HepG2 (cell line): ENCODE data around the gene CCND1. TPM values are rescaled to one million over a fixed set of nuclear protein-coding genes. Genes with fewer than 3 reads are reported as not detected.

ENCODE experiments used
- CBFB ChIP-seq: sonication (generic); formaldehyde crosslinking; IDR thresholded peaks from 2 replicates; pipeline ENCODE4 v1.4.0; 2020; ENCODE audit warnings: missing genetic modification reagents
- CCAR2 ChIP-seq: fragments of 200-400 bp; formaldehyde crosslinking; optimal IDR thresholded peaks from 2 replicates; pipeline ENCODE3; 2018; ENCODE audit warnings: low read depth, mild to moderate bottlenecking, low read length, moderate library complexity
- GFI1 ChIP-seq: sonication (generic); formaldehyde crosslinking; IDR thresholded peaks from 2 replicates; pipeline ENCODE4 v1.5.0; 2020; ENCODE audit warnings: missing genetic modification reagents, mild to moderate bottlenecking, borderline replicate concordance
- KAT7 ChIP-seq: IDR thresholded peaks from 2 replicates; pipeline ENCODE4 v1.6.1; 2018; ENCODE audit warnings: borderline replicate concordance, missing compliant biosample characterization
- KAT8 ChIP-seq: IDR thresholded peaks from 2 replicates; pipeline ENCODE4 v1.6.1; 2016; ENCODE audit warnings: missing genetic modification reagents, missing compliant biosample characterization
- NFE2 ChIP-seq: sonication (generic); formaldehyde crosslinking; IDR thresholded peaks from 2 replicates; pipeline ENCODE4 v1.4.0; 2020; ENCODE audit warnings: missing genetic modification reagents
- PRDM15 ChIP-seq: sonication (generic); formaldehyde crosslinking; IDR thresholded peaks from 2 replicates; pipeline ENCODE4 v1.4.0; 2020; ENCODE audit warnings: missing genetic modification reagents
- SMARCE1 ChIP-seq: fragments of 450-650 bp; IDR thresholded peaks from 2 replicates; pipeline ENCODE4 v1.6.1; 2017; ENCODE audit warnings: borderline replicate concordance
- TEAD2 ChIP-seq: sonication (generic); formaldehyde crosslinking; IDR thresholded peaks from 2 replicates; pipeline ENCODE4 v1.9.0; 2021; ENCODE audit warnings: missing genetic modification reagents
- ZFP82 ChIP-seq: sonication (generic); formaldehyde crosslinking; IDR thresholded peaks from 2 replicates; pipeline ENCODE4 v1.5.1; 2020; ENCODE audit warnings: mild to moderate bottlenecking, missing genetic modification reagents, borderline replicate concordance
- ZFP91 ChIP-seq: sonication (generic); formaldehyde crosslinking; IDR thresholded peaks from 2 replicates; pipeline ENCODE4 v1.9.0; 2022; ENCODE audit warnings: missing genetic modification reagents, mild to moderate bottlenecking, borderline replicate concordance
- ZFX ChIP-seq: sonication (generic); formaldehyde crosslinking; IDR thresholded peaks from 2 replicates; pipeline ENCODE4 v1.4.0; 2020; ENCODE audit warnings: mild to moderate bottlenecking, low read depth, missing genetic modification reagents, moderate library complexity
- ZNF496 ChIP-seq: sonication (generic); formaldehyde crosslinking; IDR thresholded peaks from 2 replicates; pipeline ENCODE4 v1.8.1; 2023; ENCODE audit warnings: mild to moderate bottlenecking, moderate library complexity, missing genetic modification reagents; ENCODE audit not compliant: insufficient replicate concordance
- ZNF547 ChIP-seq: sonication (generic); formaldehyde crosslinking; IDR thresholded peaks from 2 replicates; pipeline ENCODE4 v1.5.1; 2020; ENCODE audit warnings: mild to moderate bottlenecking, missing genetic modification reagents
- ZNF614 ChIP-seq: IDR thresholded peaks from 2 replicates; pipeline ENCODE4 v1.6.1; 2018; ENCODE audit warnings: missing biosample characterization, missing genetic modification reagents, inconsistent platforms, borderline replicate concordance
- ZNF674 ChIP-seq: sonication (generic); formaldehyde crosslinking; IDR thresholded peaks from 2 replicates; pipeline ENCODE4 v1.5.0; 2020; ENCODE audit warnings: low read depth, mild to moderate bottlenecking, missing genetic modification reagents
- ZNF713 ChIP-seq: sonication (generic); formaldehyde crosslinking; IDR thresholded peaks from 2 replicates; pipeline ENCODE4 v1.4.0; 2020; ENCODE audit warnings: mild to moderate bottlenecking, missing genetic modification reagents
- polyA plus RNA-seq, 8 experiments: library from polyadenylated mRNA; depleted of rRNA in 3 of 8; stranded (reverse) in 7 of 8; unstranded in 1 of 8; fragments of >200 nt; fragmentation: Illumina TruSeq in 4 of 8; extraction: Trizol in 4 of 8; gene quantifications; 2 replicates each; pipeline versions ENCODE4 v1.2.1 to v1.2.3, GENCODE V29; 2011 to 2016; ENCODE audit warnings: low read depth in 4 of 8, missing spikeins in 1 of 8, mixed read lengths in 1 of 8; ENCODE audit not compliant: insufficient read depth in 1 of 8
- total RNA-seq, 5 experiments: library from RNA; depleted of rRNA; stranded (reverse); fragments of >200 nt; fragmentation: Illumina TruSeq; extraction: Trizol; gene quantifications; 2 replicates each; pipeline ENCODE4 v1.2.3, GENCODE V29; 2016; ENCODE audit warnings: low read depth in 1 of 5
- TF ChIP-seq, protein P1 (sequence below): sonication (generic); formaldehyde crosslinking; IDR thresholded peaks from 2 replicates; pipeline ENCODE4 v1.8.1; 2022; ENCODE audit warnings: mild to moderate bottlenecking, missing genetic modification reagents
- TF ChIP-seq, protein P2 (sequence below): sonication (generic); formaldehyde crosslinking; IDR thresholded peaks from 2 replicates; pipeline ENCODE4 v1.5.0; 2020; ENCODE audit warnings: mild to moderate bottlenecking, missing genetic modification reagents
- TF ChIP-seq, protein P3 (sequence below): sonication (generic); formaldehyde crosslinking; IDR thresholded peaks from 2 replicates; pipeline ENCODE4 v1.5.1; 2020; ENCODE audit warnings: missing genetic modification reagents, mild to moderate bottlenecking, borderline replicate concordance

Gene CCND1
- total and polyA plus RNA-seq, 2 of the 13 experiments (the other 11 are each of a cell fraction or from before 2014, with no cell fraction given): 107 to 136 TPM

DNA sequence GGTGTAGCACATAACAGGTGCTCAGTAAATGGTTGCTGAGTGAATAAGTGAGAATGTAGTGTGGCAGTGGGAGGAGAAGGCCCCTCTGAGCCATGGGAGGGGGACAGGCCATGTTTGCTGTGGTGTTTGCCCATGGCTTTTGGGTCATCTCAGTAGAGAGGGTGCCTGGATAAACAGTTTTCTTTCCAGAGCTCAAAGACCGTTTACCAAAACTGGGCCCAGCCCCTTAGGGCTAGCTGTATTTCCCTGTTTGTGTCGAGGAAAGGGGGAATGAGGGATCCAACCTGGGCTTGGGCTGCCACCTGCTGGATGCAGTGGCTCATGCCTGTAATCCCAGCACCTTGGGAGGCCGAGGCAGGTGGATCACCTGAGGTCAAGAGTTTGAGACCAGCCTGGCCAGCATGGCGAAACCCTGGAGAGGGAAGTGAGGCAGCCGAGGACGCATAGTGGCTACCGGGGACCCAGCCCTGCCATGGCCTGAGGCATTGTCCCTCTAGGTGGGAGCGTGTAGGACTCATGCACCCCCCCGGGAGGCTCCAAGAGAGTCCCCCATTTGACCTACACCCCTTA lies 42.9 kb downstream of the CCND1 start (continued):
- TF ChIP-seq ZFP91 (CRISPR knock-in tag) (no peak), ZNF713 (CRISPR knock-in tag) (no peak), CCAR2 (no peak), KAT7 (CRISPR knock-in tag) (no peak), PRDM15 (CRISPR knock-in tag) (no peak), TEAD2 (CRISPR knock-in tag) (no peak), CBFB (CRISPR knock-in tag) (no peak), ZNF614 (CRISPR knock-in tag) (no peak), GFI1 (CRISPR knock-in tag) (no peak), KAT8 (CRISPR knock-in tag) (0 out of 2 replicates have a peak, but pooled peaks have one; percentile 35), ZNF496 (no peak), ZFX (CRISPR knock-in tag) (peak; percentile 53; the same call in 1 of the 2 replicates), ZFP82 (CRISPR knock-in tag) (no peak), ZNF674 (no peak), ZNF547 (CRISPR knock-in tag) (no peak), NFE2 (CRISPR knock-in tag) (no peak), SMARCE1 (no peak)
- TF ChIP-seq, protein P1, sequence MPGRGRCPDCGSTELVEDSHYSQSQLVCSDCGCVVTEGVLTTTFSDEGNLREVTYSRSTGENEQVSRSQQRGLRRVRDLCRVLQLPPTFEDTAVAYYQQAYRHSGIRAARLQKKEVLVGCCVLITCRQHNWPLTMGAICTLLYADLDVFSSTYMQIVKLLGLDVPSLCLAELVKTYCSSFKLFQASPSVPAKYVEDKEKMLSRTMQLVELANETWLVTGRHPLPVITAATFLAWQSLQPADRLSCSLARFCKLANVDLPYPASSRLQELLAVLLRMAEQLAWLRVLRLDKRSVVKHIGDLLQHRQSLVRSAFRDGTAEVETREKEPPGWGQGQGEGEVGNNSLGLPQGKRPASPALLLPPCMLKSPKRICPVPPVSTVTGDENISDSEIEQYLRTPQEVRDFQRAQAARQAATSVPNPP (CRISPR knock-in tag): no peak
- TF ChIP-seq, protein P2, sequence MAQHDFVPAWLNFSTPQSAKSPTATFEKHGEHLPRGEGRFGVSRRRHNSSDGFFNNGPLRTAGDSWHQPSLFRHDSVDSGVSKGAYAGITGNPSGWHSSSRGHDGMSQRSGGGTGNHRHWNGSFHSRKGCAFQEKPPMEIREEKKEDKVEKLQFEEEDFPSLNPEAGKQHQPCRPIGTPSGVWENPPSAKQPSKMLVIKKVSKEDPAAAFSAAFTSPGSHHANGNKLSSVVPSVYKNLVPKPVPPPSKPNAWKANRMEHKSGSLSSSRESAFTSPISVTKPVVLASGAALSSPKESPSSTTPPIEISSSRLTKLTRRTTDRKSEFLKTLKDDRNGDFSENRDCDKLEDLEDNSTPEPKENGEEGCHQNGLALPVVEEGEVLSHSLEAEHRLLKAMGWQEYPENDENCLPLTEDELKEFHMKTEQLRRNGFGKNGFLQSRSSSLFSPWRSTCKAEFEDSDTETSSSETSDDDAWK (CRISPR knock-in tag): no peak
- TF ChIP-seq, protein P3, sequence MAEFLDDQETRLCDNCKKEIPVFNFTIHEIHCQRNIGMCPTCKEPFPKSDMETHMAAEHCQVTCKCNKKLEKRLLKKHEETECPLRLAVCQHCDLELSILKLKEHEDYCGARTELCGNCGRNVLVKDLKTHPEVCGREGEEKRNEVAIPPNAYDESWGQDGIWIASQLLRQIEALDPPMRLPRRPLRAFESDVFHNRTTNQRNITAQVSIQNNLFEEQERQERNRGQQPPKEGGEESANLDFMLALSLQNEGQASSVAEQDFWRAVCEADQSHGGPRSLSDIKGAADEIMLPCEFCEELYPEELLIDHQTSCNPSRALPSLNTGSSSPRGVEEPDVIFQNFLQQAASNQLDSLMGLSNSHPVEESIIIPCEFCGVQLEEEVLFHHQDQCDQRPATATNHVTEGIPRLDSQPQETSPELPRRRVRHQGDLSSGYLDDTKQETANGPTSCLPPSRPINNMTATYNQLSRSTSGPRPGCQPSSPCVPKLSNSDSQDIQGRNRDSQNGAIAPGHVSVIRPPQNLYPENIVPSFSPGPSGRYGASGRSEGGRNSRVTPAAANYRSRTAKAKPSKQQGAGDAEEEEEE: no peak
